A204.1 (cell line): Measurements from ENCODE around the gene RHBDD2.
"Not testable (repeated sequence)": the region's sequence is repeated elsewhere in the genome, so short reads cannot be mapped to it uniquely, and the experiment has no call there.

Experiments used
- FAIRE-seq: peaks from 2 replicates; lab custom pipeline; 2012; peaks lifted over from hg19 to GRCh38; lab: Jason Lieb, UNC

Gene RHBDD2

GRCh38 chr7:75889223-75889825, 10.5 kb downstream of the RHBDD2 start:
- no peak for FAIRE-seq

- no peak for FAIRE-seq
Observed at GRCh38 chr7:75889826-75890225, 11.0 kb downstream of the RHBDD2 start.

GRCh38 chr7:75891237-75891636, 12.4 kb downstream of the RHBDD2 start:
- FAIRE-seq: not testable (repeated sequence)

- FAIRE-seq: no peak
Observed at GRCh38 chr7:75891815-75892411, 13.1 kb downstream of the RHBDD2 start.

GRCh38 chr7:75892634-75893272, 13.9 kb downstream of the RHBDD2 start:
- FAIRE-seq: no peak

GRCh38 chr7:75896803-75897327, 18.0 kb downstream of the RHBDD2 start:
- FAIRE-seq: no peak

GRCh38 chr7:75900617-75901315, 21.9 kb downstream of the RHBDD2 start:
- FAIRE-seq: no peak

GRCh38 chr7:75905785-75906604, 27.2 kb downstream of the RHBDD2 start:
- no peak for FAIRE-seq

- no peak for FAIRE-seq
Observed at GRCh38 chr7:75906991-75907667, 28.3 kb downstream of the RHBDD2 start.

- FAIRE-seq: not testable (repeated sequence)
Observed at GRCh38 chr7:75907668-75908039, 28.8 kb downstream of the RHBDD2 start.

GRCh38 chr7:75909521-75910132, 30.8 kb downstream of the RHBDD2 start:
- FAIRE-seq: no peak

- FAIRE-seq: not testable (repeated sequence)
Observed at GRCh38 chr7:75911186-75911585, 32.4 kb downstream of the RHBDD2 start.

GRCh38 chr7:75913437-75913836, 34.6 kb downstream of the RHBDD2 start:
- FAIRE-seq: no peak

- FAIRE-seq: no peak
Observed at GRCh38 chr7:75914169-75914654, 35.4 kb downstream of the RHBDD2 start.

GRCh38 chr7:75914655-75915415, 36.0 kb downstream of the RHBDD2 start, which contains the start of gene POR:
POR (plus strand) TSS chr7:75915155; CDS start chr7:75954002, 38,847 bp downstream.
- no peak for FAIRE-seq

GRCh38 chr7:75915416-75916156, 36.8 kb downstream of the RHBDD2 start:
- FAIRE-seq: no peak

GRCh38 chr7:75916259-75916658, 37.4 kb downstream of the RHBDD2 start:
- no peak for FAIRE-seq

- FAIRE-seq: no peak
Observed at GRCh38 chr7:75916685-75917634, 38.1 kb downstream of the RHBDD2 start.
